SK-N-SH treated with all-trans-retinoic acid at 6 μM for 48 hours (cell line): ENCODE measurements around the gene CHMP2A.

Source experiments
- ARNTL ChIP-seq: fragments of 450-650 bp; formaldehyde crosslinking; IDR thresholded peaks from 2 replicates; pipeline ENCODE4 v1.5.0; 2020; ENCODE audit warnings: low read depth, mild to moderate bottlenecking, moderate library complexity, borderline replicate concordance
- CSDC2 ChIP-seq: fragments of 250-450 bp; sonication (Bioruptor Pico); IDR thresholded peaks from 2 replicates; pipeline ENCODE4 v1.5.0; 2020; ENCODE audit warnings: mild to moderate bottlenecking, moderate library complexity
- CSRNP3 ChIP-seq: fragments of 250-450 bp; sonication (Bioruptor Pico); IDR thresholded peaks from 2 replicates; pipeline ENCODE4 v1.5.1; 2021; ENCODE audit warnings: mild to moderate bottlenecking, moderate library complexity
- ESRRG ChIP-seq: fragments of 250-450 bp; sonication (Bioruptor Pico); IDR thresholded peaks from 2 replicates; pipeline ENCODE4 v1.6.1; 2021; ENCODE audit warnings: mild to moderate bottlenecking
- ISL1 ChIP-seq: fragments of 250-450 bp; sonication (Bioruptor Pico); IDR thresholded peaks from 2 replicates; pipeline ENCODE4 v2.1.2; 2022; ENCODE audit warnings: mild to moderate bottlenecking, moderate library complexity
- PPARA ChIP-seq: fragments of 250-450 bp; sonication (Bioruptor Pico); IDR thresholded peaks from 2 replicates; pipeline ENCODE4 v1.5.0; 2020; ENCODE audit warnings: mild to moderate bottlenecking, borderline replicate concordance
- RARB ChIP-seq: fragments of 250-450 bp; sonication (Bioruptor Pico); IDR thresholded peaks from 2 replicates; pipeline ENCODE4 v1.8.0; 2021; ENCODE audit warnings: mild to moderate bottlenecking, moderate library complexity
- SNAI2 ChIP-seq: fragments of 250-450 bp; sonication (Bioruptor Pico); IDR thresholded peaks from 2 replicates; pipeline ENCODE4 v1.5.0; 2020; ENCODE audit warnings: mild to moderate bottlenecking, moderate library complexity
- TSHZ2 ChIP-seq: fragments of 250-450 bp; sonication (Bioruptor Pico); IDR thresholded peaks from 2 replicates; pipeline ENCODE4 v1.5.0; 2020; ENCODE audit warnings: mild to moderate bottlenecking, moderate library complexity
- ZC3H10 ChIP-seq: fragments of 250-450 bp; sonication (Bioruptor Pico); IDR thresholded peaks from 2 replicates; pipeline ENCODE4 v1.5.1; 2021; ENCODE audit warnings: mild to moderate bottlenecking, moderate library complexity
- ZFP3 ChIP-seq: fragments of 250-450 bp; sonication (Bioruptor Pico); IDR thresholded peaks from 2 replicates; pipeline ENCODE4 v1.5.0; 2020; ENCODE audit warnings: mild to moderate bottlenecking, moderate library complexity
- ZFP30 ChIP-seq: fragments of 450-650 bp; formaldehyde crosslinking; IDR thresholded peaks from 2 replicates; pipeline ENCODE4 v1.5.0; 2022; ENCODE audit warnings: mild to moderate bottlenecking, moderate library complexity
- TF ChIP-seq, protein P1 (sequence below): fragments of 250-450 bp; sonication (Bioruptor Pico); IDR thresholded peaks from 2 replicates; pipeline ENCODE4 v1.5.1; 2020; ENCODE audit warnings: low read depth, mild to moderate bottlenecking, moderate library complexity
- TF ChIP-seq, protein P2 (sequence below): fragments of 250-450 bp; sonication (Bioruptor Pico); IDR thresholded peaks from 2 replicates; pipeline ENCODE4 v1.8.0; 2020; ENCODE audit warnings: mild to moderate bottlenecking, moderate library complexity, borderline replicate concordance

DNA sequence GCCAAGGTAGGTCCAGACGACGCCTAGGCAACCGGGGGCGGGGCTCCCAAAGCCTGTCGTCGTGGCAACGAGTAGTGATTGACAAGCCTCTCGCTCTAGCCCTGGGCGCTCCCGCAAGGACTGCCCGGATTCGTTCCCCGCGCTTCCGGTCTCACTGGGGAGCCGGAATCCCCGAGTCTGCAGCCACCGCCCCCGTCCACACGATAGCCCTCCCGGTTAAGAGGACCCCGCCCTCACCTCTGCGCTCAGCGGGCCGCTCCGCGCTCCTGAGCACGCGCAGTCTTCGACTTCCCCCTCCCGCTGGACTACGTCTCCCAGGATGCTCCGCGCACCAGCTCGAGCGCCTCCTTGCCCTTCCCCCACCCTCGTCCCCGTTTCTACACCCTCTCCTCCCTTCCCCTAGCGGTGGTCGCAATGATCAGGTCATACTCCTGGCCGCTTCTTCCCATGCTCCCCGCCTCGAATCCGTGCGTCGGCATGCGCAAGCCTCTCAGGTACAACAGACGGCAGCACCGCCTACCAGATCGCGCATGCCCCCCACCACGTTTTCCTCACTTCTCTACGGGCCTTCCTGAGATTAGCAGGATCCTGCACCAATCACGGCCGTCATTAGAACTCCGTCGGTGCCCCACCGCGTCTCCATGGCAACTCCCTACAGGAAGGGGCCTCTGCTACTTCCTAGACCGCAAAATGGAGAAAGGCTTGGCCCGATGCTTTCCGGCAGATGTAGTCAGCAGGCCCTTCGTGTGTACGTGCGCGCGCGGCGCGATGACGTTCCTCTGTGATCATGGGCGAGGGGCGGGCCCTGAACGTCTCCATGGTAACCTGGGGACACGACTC lies 18.1 kb upstream of the CHMP2A start, which contains the start of gene MZF1:
- TF ChIP-seq RARB (CRISPR knock-in tag) (no peak), ARNTL (CRISPR knock-in tag) (no peak), PPARA (CRISPR knock-in tag) (no peak), ZFP30 (CRISPR knock-in tag) (no peak), ISL1 (no peak), ZFP3 (CRISPR knock-in tag) (no peak), ESRRG (CRISPR knock-in tag) (no peak), CSDC2 (no peak), TSHZ2 (CRISPR knock-in tag) (peak; percentile 49; the same call in 1 of the 2 replicates), CSRNP3 (CRISPR knock-in tag) (no peak), ZC3H10 (CRISPR knock-in tag) (no peak), SNAI2 (no peak)
- TF ChIP-seq, protein P1, sequence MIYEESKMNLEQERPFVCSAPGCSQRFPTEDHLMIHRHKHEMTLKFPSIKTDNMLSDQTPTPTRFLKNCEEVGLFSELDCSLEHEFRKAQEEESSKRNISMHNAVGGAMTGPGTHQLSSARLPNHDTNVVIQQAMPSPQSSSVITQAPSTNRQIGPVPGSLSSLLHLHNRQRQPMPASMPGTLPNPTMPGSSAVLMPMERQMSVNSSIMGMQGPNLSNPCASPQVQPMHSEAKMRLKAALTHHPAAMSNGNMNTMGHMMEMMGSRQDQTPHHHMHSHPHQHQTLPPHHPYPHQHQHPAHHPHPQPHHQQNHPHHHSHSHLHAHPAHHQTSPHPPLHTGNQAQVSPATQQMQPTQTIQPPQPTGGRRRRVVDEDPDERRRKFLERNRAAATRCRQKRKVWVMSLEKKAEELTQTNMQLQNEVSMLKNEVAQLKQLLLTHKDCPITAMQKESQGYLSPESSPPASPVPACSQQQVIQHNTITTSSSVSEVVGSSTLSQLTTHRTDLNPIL (CRISPR knock-in tag) = no peak
- TF ChIP-seq, protein P2, sequence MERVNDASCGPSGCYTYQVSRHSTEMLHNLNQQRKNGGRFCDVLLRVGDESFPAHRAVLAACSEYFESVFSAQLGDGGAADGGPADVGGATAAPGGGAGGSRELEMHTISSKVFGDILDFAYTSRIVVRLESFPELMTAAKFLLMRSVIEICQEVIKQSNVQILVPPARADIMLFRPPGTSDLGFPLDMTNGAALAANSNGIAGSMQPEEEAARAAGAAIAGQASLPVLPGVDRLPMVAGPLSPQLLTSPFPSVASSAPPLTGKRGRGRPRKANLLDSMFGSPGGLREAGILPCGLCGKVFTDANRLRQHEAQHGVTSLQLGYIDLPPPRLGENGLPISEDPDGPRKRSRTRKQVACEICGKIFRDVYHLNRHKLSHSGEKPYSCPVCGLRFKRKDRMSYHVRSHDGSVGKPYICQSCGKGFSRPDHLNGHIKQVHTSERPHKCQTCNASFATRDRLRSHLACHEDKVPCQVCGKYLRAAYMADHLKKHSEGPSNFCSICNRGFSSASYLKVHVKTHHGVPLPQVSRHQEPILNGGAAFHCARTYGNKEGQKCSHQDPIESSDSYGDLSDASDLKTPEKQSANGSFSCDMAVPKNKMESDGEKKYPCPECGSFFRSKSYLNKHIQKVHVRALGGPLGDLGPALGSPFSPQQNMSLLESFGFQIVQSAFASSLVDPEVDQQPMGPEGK (CRISPR knock-in tag) = peak; percentile 45; the same call in 1 of the 2 replicates
